ENCODE results near the gene PLB1. TPM values are rescaled to one million over a fixed set of nuclear protein-coding genes. Genes with fewer than 3 reads are reported as not detected.

PLB1 gene
- total RNA-seq, 1 donor from 2014 or later = 1.6 TPM

- FAIRE-seq (no peak), DNase-seq (ENCODE audit: low read depth) (no peak)
- Histone ChIP-seq H3K36me3 (ENCODE audit: control insufficient read depth, insufficient read depth, low read length) (no peaks in the 10 kb centered on the region), H3K27me3 (ENCODE audit: control insufficient read depth, insufficient read depth, low read length) (no peaks in the 10 kb centered on the region), H3K4me3 (ENCODE audit: low read depth, low read length) (no peak overlapping the region)
- no peak for TF ChIP-seq CTCF (IDR thresholded peaks at IDR 0.05; ENCODE audit: insufficient read depth, low read length, severe bottlenecking)
These were observed 84.2 kb downstream of the PLB1 start for GRCh38 chr2:28580078-28580477.

GRCh38 chr2:28581312-28581711, 85.5 kb downstream of the PLB1 start:
- DNase-seq (ENCODE audit: low read depth) (no peak), FAIRE-seq (no peak)
- Histone ChIP-seq H3K36me3 (ENCODE audit: control insufficient read depth, insufficient read depth, low read length) (no peaks in the 10 kb centered on the region), H3K27me3 (ENCODE audit: control insufficient read depth, insufficient read depth, low read length) (no peaks in the 10 kb centered on the region), H3K4me3 (ENCODE audit: low read depth, low read length) (no peak overlapping the region)
- no peak for TF ChIP-seq CTCF (IDR thresholded peaks at IDR 0.05; ENCODE audit: insufficient read depth, low read length, severe bottlenecking)

GRCh38 chr2:28582152-28582551, 86.3 kb downstream of the PLB1 start:
- FAIRE-seq (no peak), DNase-seq (ENCODE audit: low read depth) (no peak)

GRCh38 chr2:28582595-28582994, 86.7 kb downstream of the PLB1 start:
- Histone ChIP-seq H3K36me3 (ENCODE audit: control insufficient read depth, insufficient read depth, low read length) (no peaks in the 10 kb centered on the region), H3K4me3 (ENCODE audit: low read depth, low read length) (no peak overlapping the region), H3K27me3 (ENCODE audit: control insufficient read depth, insufficient read depth, low read length) (no peaks in the 10 kb centered on the region)
- DNase-seq (ENCODE audit: low read depth) = no peak
- no peak for FAIRE-seq
- TF ChIP-seq CTCF (IDR thresholded peaks at IDR 0.05; ENCODE audit: insufficient read depth, low read length, severe bottlenecking) = no peak

More at GRCh38 chr2:28582152-28582551, 86.3 kb downstream of the PLB1 start:
- no peak overlapping the region for H3K4me3 ChIP-seq (ENCODE audit: low read depth, low read length)
- H3K36me3 ChIP-seq (ENCODE audit: control insufficient read depth, insufficient read depth, low read length) = no peaks in the 10 kb centered on the region
- no peak for TF ChIP-seq CTCF (IDR thresholded peaks at IDR 0.05; ENCODE audit: insufficient read depth, low read length, severe bottlenecking)
- H3K27me3 ChIP-seq (ENCODE audit: control insufficient read depth, insufficient read depth, low read length) = no peaks in the 10 kb centered on the region

- peak; percentile 98 for DNase-seq (ENCODE audit: low read depth)
- Histone ChIP-seq H3K4me3 (ENCODE audit: low read depth, low read length) (no peak overlapping the region), H3K36me3 (ENCODE audit: control insufficient read depth, insufficient read depth, low read length) (no peaks in the 10 kb centered on the region), H3K27me3 (ENCODE audit: control insufficient read depth, insufficient read depth, low read length) (no peaks in the 10 kb centered on the region)
- TF ChIP-seq CTCF (IDR thresholded peaks at IDR 0.05; ENCODE audit: insufficient read depth, low read length, severe bottlenecking) = no peak
- FAIRE-seq = peak; percentile 98
These were observed 88.2 kb downstream of the PLB1 start for GRCh38 chr2:28583899-28584553.

GRCh38 chr2:28586867-28587266, 91.0 kb downstream of the PLB1 start:
- H3K4me3 ChIP-seq (ENCODE audit: low read depth, low read length) = no peak overlapping the region
- TF ChIP-seq CTCF (IDR thresholded peaks at IDR 0.05; ENCODE audit: insufficient read depth, low read length, severe bottlenecking) = no peak
- no peaks in the 10 kb centered on the region for H3K36me3 ChIP-seq (ENCODE audit: control insufficient read depth, insufficient read depth, low read length)
- FAIRE-seq (no peak), DNase-seq (ENCODE audit: low read depth) (no peak)
- no peaks in the 10 kb centered on the region for H3K27me3 ChIP-seq (ENCODE audit: control insufficient read depth, insufficient read depth, low read length)
